H9 (cell line): Measurements from ENCODE around the gene CDK6. TPM values are rescaled to one million over a fixed set of nuclear protein-coding genes. Genes with fewer than 3 reads are reported as not detected.

ENCODE experiments used
- DNase-seq: peaks from one replicate; pipeline ENCODE4 v3.0.0-alpha.2; 2017
- H2AFZ ChIP-seq: one replicate; pipeline ENCODE4 v1.6.1; 2013; ENCODE audit warnings: mild to moderate bottlenecking, low read length, control low read depth, moderate library complexity
- H2AK5ac ChIP-seq: 2 replicates; pipeline ENCODE4 v1.6.1; 2013; ENCODE audit warnings: low read length, control low read depth, mixed read lengths; ENCODE audit not compliant: insufficient read length
- H2BK120ac ChIP-seq: one replicate; pipeline ENCODE4 v1.6.1; 2013; ENCODE audit warnings: low read depth, mild to moderate bottlenecking, low read length, control low read depth, inconsistent platforms; ENCODE audit not compliant: poor library complexity, severe bottlenecking
- H2BK12ac ChIP-seq: 2 replicates; pipeline ENCODE4 v1.6.1; 2013; ENCODE audit warnings: low read length, control low read depth, mixed read lengths, low read depth; ENCODE audit not compliant: insufficient read length
- H2BK15ac ChIP-seq: 2 replicates; pipeline ENCODE4 v1.6.1; 2013; ENCODE audit warnings: low read depth, low read length, control low read depth
- H2BK20ac ChIP-seq: one replicate; pipeline ENCODE4 v1.6.1; 2013; ENCODE audit warnings: low read depth, mild to moderate bottlenecking, low read length, control low read depth, inconsistent platforms; ENCODE audit not compliant: poor library complexity, severe bottlenecking
- H2BK5ac ChIP-seq: 2 replicates; pipeline ENCODE4 v1.6.1; 2013; ENCODE audit warnings: low read length, control low read depth, mixed read lengths; ENCODE audit not compliant: insufficient read length
- H3K14ac ChIP-seq: 2 replicates; pipeline ENCODE4 v1.6.1; 2013; ENCODE audit warnings: low read length, control low read depth; ENCODE audit not compliant: insufficient read depth
- H3K18ac ChIP-seq: 2 replicates; pipeline ENCODE4 v1.6.1; 2013; ENCODE audit warnings: low read depth, mild to moderate bottlenecking, mixed read lengths, low read length, control low read depth; ENCODE audit not compliant: insufficient read length
- H3K23ac ChIP-seq: 2 replicates; pipeline ENCODE4 v1.6.1; 2013; ENCODE audit warnings: low read length, control low read depth, mixed read lengths, low read depth; ENCODE audit not compliant: insufficient read length
- H3K23me2 ChIP-seq: 2 replicates; pipeline ENCODE4 v1.6.1; 2013; ENCODE audit warnings: low read depth, mild to moderate bottlenecking, mixed read lengths, low read length, control low read depth; ENCODE audit not compliant: insufficient read length, poor library complexity, severe bottlenecking
- H3K27ac ChIP-seq: 2 replicates; pipeline ENCODE4 v1.5.1; 2013; ENCODE audit warnings: low read length, control low read depth, mixed read lengths, low read depth; ENCODE audit not compliant: insufficient read length
- H3K27me3 ChIP-seq: 2 replicates; pipeline ENCODE4 v1.6.1; 2013; ENCODE audit warnings: low read length, control low read depth, inconsistent platforms; ENCODE audit not compliant: insufficient read depth
- H3K4ac ChIP-seq: 2 replicates; pipeline ENCODE4 v1.6.1; 2013; ENCODE audit warnings: low read depth, mild to moderate bottlenecking, control low read depth, inconsistent platforms, low read length, moderate library complexity
- H3K4me1 ChIP-seq: 2 replicates; pipeline ENCODE4 v1.6.1; 2013; ENCODE audit warnings: low read length, control low read depth, inconsistent platforms; ENCODE audit not compliant: insufficient read depth
- H3K4me2 ChIP-seq: 2 replicates; pipeline ENCODE4 v1.6.1; 2013; ENCODE audit warnings: low read length, control low read depth, mixed read lengths; ENCODE audit not compliant: insufficient read length, insufficient read depth
- H3K56ac ChIP-seq: 2 replicates; pipeline ENCODE4 v1.6.1; 2013; ENCODE audit warnings: low read depth, mild to moderate bottlenecking, mixed read lengths, low read length, control low read depth; ENCODE audit not compliant: insufficient read length
- H3K79me1 ChIP-seq: 2 replicates; pipeline ENCODE4 v1.6.1; 2013; ENCODE audit warnings: low read depth, mild to moderate bottlenecking, moderate library complexity, low read length, control low read depth, inconsistent platforms; ENCODE audit not compliant: insufficient read depth, poor library complexity, severe bottlenecking
- H3K79me2 ChIP-seq: 2 replicates; pipeline ENCODE4 v1.6.1; 2013; ENCODE audit warnings: low read length, control low read depth, inconsistent platforms; ENCODE audit not compliant: insufficient read depth
- H3K9ac ChIP-seq: 2 replicates; pipeline ENCODE4 v1.6.1; 2013; ENCODE audit warnings: low read length, control low read depth, mixed read lengths; ENCODE audit not compliant: insufficient read length; ENCODE audit errors: extremely low read depth
- H3K9me3 ChIP-seq: one replicate; pipeline ENCODE4 v1.6.1; 2013; ENCODE audit warnings: low read depth, low read length, inconsistent platforms; ENCODE audit not compliant: control insufficient read depth
- H3T11ph ChIP-seq: one replicate; pipeline ENCODE4 v1.6.1; 2013; ENCODE audit warnings: mild to moderate bottlenecking, low read length, control low read depth, inconsistent platforms
- H4K20me1 ChIP-seq: one replicate; pipeline ENCODE4 v1.6.1; 2013; ENCODE audit not compliant: control insufficient read depth, insufficient read length, insufficient read depth
- H4K5ac ChIP-seq: 2 replicates; pipeline ENCODE4 v1.6.1; 2013; ENCODE audit warnings: low read depth, mild to moderate bottlenecking, mixed read lengths, low read length, control low read depth; ENCODE audit not compliant: insufficient read length
- H4K8ac ChIP-seq: replicated peaks from 2 replicates; pipeline ENCODE4 v1.6.1; 2013; ENCODE audit warnings: low read length, control low read depth, mixed read lengths, low read depth; ENCODE audit not compliant: insufficient read length
- H4K91ac ChIP-seq: 2 replicates; pipeline ENCODE4 v1.6.1; 2013; ENCODE audit warnings: low read depth, mild to moderate bottlenecking, moderate library complexity, mixed read lengths, low read length, control low read depth; ENCODE audit not compliant: insufficient read length
- H3K27ac Mint-ChIP-seq, 3 experiments: 2 replicates in 2 of 3; 3 replicates in 1 of 3; pipeline ENCODE4 v1.8.0; 2020 to 2021; ENCODE audit warnings: mixed read lengths in 3 of 3, mild to moderate bottlenecking in 1 of 3, moderate library complexity in 1 of 3
- H3K27me3 Mint-ChIP-seq: 2 replicates; pipeline ENCODE4 v1.8.0; 2021; ENCODE audit warnings: low read depth, mild to moderate bottlenecking, moderate library complexity, mixed read lengths
- H3K36me3 Mint-ChIP-seq, 3 experiments: 2 replicates in 2 of 3; 3 replicates in 1 of 3; pipeline ENCODE4 v1.8.0; 2020 to 2021; ENCODE audit warnings: low read depth in 3 of 3, mixed read lengths in 3 of 3; ENCODE audit not compliant: insufficient read depth in 1 of 3
- H3K4me1 Mint-ChIP-seq, 2 experiments: 2 replicates each; pipeline ENCODE4 v1.8.0; 2020; ENCODE audit warnings: mixed read lengths in 2 of 2
- H3K4me3 Mint-ChIP-seq, 2 experiments: 2 replicates in 1 of 2; 3 replicates in 1 of 2; pipeline ENCODE4 v1.8.0; 2020 to 2021; ENCODE audit warnings: mild to moderate bottlenecking in 2 of 2, mixed read lengths in 2 of 2, moderate library complexity in 1 of 2
- H3K9me3 Mint-ChIP-seq, 2 experiments: 2 replicates in 1 of 2; 3 replicates in 1 of 2; pipeline ENCODE4 v1.8.0; 2020; ENCODE audit warnings: mild to moderate bottlenecking in 2 of 2, mixed read lengths in 2 of 2, moderate library complexity in 1 of 2
- WGBS: extraction: QIAGEN DNeasy Blood & Tissue Kit; methylation state at CpG from one replicate; pipeline ENCODE4 v1.1.7; 2013; ENCODE audit warnings: missing lambda C conversion rate, low lambda C conversion rate, mixed read lengths; ENCODE audit not compliant: insufficient read length; ENCODE audit errors: extremely low coverage; 5-methylcytosine and 5-hydroxymethylcytosine counted together
- total RNA-seq: library from RNA; stranded (reverse); gene quantifications from 2 replicates; pipeline ENCODE4 v1.2.1, GENCODE V29; 2021
- TF ChIP-seq, protein P1 (sequence below): fragments of 200-600 bp; sonication (generic); conservative IDR thresholded peaks from 3 replicates; pipeline ENCODE4 v1.8.0; 2021; ENCODE audit warnings: antibody characterized with exemption, mild to moderate bottlenecking

The CDK6 gene
- total RNA-seq, 1 experiment from 2014 or later, result 30.0 TPM

DNA sequence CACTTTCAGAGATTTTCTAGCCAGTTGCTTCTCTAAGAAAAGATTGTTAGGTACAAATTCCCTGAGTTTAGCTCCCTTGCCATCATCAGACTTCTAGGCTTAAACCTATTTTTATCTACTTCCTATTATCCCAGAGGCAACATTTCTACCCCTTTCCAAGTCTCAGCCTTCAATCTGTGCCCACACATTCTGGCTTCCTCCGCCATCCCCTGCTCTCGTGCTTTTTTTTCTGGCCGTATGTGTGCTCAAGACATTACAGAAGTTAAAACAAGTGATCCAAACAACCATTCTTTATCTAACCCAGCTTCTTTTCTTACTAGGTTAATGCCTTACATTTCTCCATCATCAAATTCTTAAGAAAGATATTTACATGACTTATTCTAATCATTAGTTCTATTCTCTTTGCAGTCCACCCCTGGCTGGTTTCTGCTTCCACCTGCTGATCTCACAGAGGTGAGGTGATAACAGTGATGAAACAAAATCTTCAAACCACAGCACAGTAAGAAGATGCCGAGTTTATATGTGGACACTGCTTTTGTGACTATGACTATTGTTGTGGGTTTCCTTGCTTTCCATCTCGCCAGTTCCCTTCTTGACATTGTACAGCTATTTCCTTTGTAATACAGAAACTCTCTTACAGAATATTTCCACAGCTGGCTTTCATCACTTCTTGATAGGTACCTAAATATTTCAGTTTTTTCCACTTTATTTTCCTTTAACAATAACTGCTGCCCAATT lies 18.3 kb upstream of the CDK6 start:
- Histone ChIP-seq H3K27ac (no peak overlapping the region), H2BK12ac (no peak overlapping the region), H3K9me3 (no peaks in the 10 kb centered on the region), H4K8ac (no peak overlapping the region), H3K14ac (no peak overlapping the region), H4K5ac (no peak overlapping the region), H3T11ph (no peak overlapping the region), H4K20me1 (no peaks in the 10 kb centered on the region), H3K56ac (no peak overlapping the region), H3K23me2 (no peaks in the 10 kb centered on the region), H2AFZ (no peak overlapping the region), H3K9ac (no peak overlapping the region), H2AK5ac (no peak overlapping the region), H3K4ac (no peak overlapping the region), H4K91ac (no peak overlapping the region), H3K18ac (no peak overlapping the region), H2BK5ac (no peak overlapping the region), H2BK20ac (no peak overlapping the region), H2BK15ac (no peak overlapping the region), H3K23ac (no peak overlapping the region), H2BK120ac (no peak overlapping the region), H3K4me1 (no peaks in the 10 kb centered on the region), H3K27me3 (no peaks in the 10 kb centered on the region), H3K4me2 (no peak overlapping the region), H3K79me2 (no peaks in the 10 kb centered on the region), H3K79me1 (no peaks in the 10 kb centered on the region)
- WGBS, result no CpG with 5 or more reads among the region's 5 CpGs
- Mint-ChIP-seq H3K4me1 (peaks cover 6 to 9% of the 10 kb centered on the region in 2 experiments), H3K9me3 (no peaks in the 10 kb centered on the region), H3K27me3 (peaks cover 2% of the 10 kb centered on the region), H3K36me3 (no peaks in the 10 kb centered on the region), H3K27ac (peak overlapping the region in 2 of 3 experiments; percentile 12 to 15; a peak in 2 of 7 replicates), H3K4me3 (no peak overlapping the region)
- TF ChIP-seq, protein P1, sequence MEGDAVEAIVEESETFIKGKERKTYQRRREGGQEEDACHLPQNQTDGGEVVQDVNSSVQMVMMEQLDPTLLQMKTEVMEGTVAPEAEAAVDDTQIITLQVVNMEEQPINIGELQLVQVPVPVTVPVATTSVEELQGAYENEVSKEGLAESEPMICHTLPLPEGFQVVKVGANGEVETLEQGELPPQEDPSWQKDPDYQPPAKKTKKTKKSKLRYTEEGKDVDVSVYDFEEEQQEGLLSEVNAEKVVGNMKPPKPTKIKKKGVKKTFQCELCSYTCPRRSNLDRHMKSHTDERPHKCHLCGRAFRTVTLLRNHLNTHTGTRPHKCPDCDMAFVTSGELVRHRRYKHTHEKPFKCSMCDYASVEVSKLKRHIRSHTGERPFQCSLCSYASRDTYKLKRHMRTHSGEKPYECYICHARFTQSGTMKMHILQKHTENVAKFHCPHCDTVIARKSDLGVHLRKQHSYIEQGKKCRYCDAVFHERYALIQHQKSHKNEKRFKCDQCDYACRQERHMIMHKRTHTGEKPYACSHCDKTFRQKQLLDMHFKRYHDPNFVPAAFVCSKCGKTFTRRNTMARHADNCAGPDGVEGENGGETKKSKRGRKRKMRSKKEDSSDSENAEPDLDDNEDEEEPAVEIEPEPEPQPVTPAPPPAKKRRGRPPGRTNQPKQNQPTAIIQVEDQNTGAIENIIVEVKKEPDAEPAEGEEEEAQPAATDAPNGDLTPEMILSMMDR, result no peak
- DNase-seq, result no peak
